Glomerular endothelial cell (primary cell): ENCODE results near the gene CFAP206. TPM values are rescaled to one million over a fixed set of nuclear protein-coding genes. Genes with fewer than 3 reads are reported as not detected.

Source experiments
- DNase-seq: peaks from one replicate; pipeline ENCODE4 v3.0.0-alpha.2; 2011; ENCODE audit warnings: low read depth, low spot score; ENCODE audit errors: extremely low read depth
- total RNA-seq: library from RNA; depleted of rRNA; stranded (reverse); fragments of >200 nt; gene quantifications from 2 replicates; pipeline ENCODE4 v1.2.3, GENCODE V29; 2015

Gene CFAP206
- total RNA-seq, 1 donor from 2014 or later = 0.35 TPM

DNA sequence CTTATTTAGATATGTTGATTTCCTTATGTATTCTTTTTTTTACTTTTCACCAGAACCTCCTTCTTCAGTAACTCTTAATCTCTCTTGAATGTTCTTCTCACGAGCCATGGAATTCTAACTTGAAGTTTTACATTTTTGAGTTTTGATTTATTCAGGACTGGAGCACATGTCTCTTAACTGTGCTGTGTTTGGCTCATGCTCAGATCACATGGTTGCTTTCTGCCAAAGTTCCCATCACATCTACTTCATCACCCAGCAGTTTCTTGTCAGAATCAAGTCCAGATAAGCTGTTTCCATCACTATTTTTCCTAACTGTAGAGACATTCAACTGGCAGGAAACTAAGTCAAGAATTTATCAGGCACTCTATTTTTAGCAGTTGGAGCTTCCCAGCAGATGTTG, 96.7 kb downstream of the CFAP206 start:
- no peak for DNase-seq

Other genes starting within 250 kb of the CFAP206 start
- 4.1 and 6.4 TPM in 2 replicates for gene SMIM8, start 85.4 kb upstream of the CFAP206 start, total RNA-seq
- not detected in 2 replicates for gene GJB7, start 78.7 kb upstream of the CFAP206 start, total RNA-seq
- gene C6orf163, start 63.2 kb upstream of the CFAP206 start, total RNA-seq = 0.15 and 3.0 TPM in 2 replicates
- 15.2 and 18.5 TPM in 2 replicates for gene SLC35A1, start 65.0 kb downstream of the CFAP206 start, total RNA-seq
- 22.2 and 27.8 TPM in 2 replicates for gene RARS2, start 182.0 kb downstream of the CFAP206 start, total RNA-seq
- 14.8 and 17.1 TPM in 2 replicates for gene ORC3, start 182.2 kb downstream of the CFAP206 start, total RNA-seq